Stimulated activated CD8-positive, alpha-beta memory T cell treated with anti-CD3 and anti-CD28 coated beads, Interleukin-12 subunit alpha, Interleukin-12 subunit beta, amount 100 ng/mL, for 4 hours (primary cell): Measurements from ENCODE around the gene ZSCAN31.
A peak's percentile ranks its signal among the peaks of the same experiment; 100 is the strongest.

Experiments used
- DNase-seq: peaks from one replicate; pipeline ENCODE4 v3.0.0-alpha.2; 2020; ENCODE audit warnings: low read depth

The ZSCAN31 gene

GRCh38 chr6:28353356-28353755, 17.4 kb upstream of the ZSCAN31 start:
- no peak for DNase-seq

- no peak for DNase-seq
Observed at GRCh38 chr6:28351493-28351925, 15.6 kb upstream of the ZSCAN31 start.

- no peak for DNase-seq
Observed at GRCh38 chr6:28351087-28351486, 15.1 kb upstream of the ZSCAN31 start.

GRCh38 chr6:28349892-28350737, 14.2 kb upstream of the ZSCAN31 start, which contains the start of gene ZKSCAN3:
Gene ZKSCAN3 (plus strand): TSS chr6:28349947. CDS start chr6:28359587, 9,640 bp downstream.
- DNase-seq = peak; percentile 67

- no peak for DNase-seq
Observed at GRCh38 chr6:28349344-28349891, 13.5 kb upstream of the ZSCAN31 start.

DNA sequence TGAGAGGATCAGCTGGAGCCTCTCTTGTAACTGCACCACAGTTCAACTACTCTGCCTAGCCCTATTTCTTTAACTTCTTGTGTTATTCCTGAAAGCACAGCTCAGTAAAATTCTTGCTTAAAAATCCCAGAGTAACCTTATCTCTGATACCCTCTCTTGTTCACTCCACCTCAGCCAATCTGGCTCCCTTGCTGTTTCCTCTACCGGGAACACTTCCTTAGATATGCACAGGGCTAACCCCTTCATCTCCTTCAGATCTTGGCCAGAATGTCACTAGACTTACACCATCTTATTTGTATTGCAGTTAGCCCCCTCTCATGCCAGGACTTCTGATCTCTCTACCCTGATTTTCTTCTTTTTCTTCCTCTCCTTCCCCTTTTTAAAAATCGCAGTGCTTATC, 11.2 kb upstream of the ZSCAN31 start:
- DNase-seq = no peak

- no peak for DNase-seq
Observed at GRCh38 chr6:28345201-28345600, 9.3 kb upstream of the ZSCAN31 start.

GRCh38 chr6:28343898-28344677, 8.1 kb upstream of the ZSCAN31 start:
- no peak for DNase-seq

GRCh38 chr6:28340310-28341095, 4.6 kb upstream of the ZSCAN31 start:
- no peak for DNase-seq

GRCh38 chr6:28337121-28337520, 1.2 kb upstream of the ZSCAN31 start:
- no peak for DNase-seq

- DNase-seq = no peak
Observed at GRCh38 chr6:28336284-28337120, 554 bp upstream of the ZSCAN31 start.

GRCh38 chr6:28335040-28335563, 846 bp downstream of the ZSCAN31 start:
- no peak for DNase-seq

DNA sequence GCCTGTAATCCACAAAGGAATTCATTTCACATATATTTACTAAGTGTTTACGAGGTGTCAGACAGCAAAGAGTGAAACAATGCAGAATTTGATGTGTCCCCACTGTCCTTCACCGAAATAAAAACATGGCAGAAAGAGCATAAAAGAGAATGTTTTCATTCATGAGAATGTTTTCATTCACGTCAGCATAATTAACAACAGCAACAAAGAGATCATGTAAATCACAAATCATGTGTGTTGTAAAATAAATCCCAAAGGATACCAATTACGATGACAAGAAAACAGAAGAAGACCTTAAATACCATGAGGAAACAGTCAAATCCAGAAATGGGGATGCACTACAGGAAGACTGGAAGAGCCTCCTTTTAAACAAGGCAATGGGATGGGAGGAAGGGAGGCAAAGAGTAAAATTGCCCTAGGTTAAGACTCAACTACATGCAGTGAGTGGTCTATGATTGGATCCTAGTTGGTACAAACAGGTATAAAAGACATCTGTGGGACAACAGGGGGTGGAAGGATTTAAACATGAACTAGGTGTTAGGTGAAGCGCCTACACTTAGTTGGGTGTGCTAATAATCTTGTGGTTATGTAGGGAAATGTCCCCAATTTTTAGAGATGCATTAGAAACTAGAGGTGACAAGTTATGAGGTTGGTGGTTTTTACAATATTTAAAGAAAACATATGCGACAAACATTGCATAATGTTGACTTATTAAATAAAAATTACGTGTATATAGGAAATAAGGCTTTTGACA, 1.5 kb downstream of the ZSCAN31 start:
- no peak for DNase-seq

GRCh38 chr6:28333599-28334018, 2.3 kb downstream of the ZSCAN31 start:
- DNase-seq = no peak

GRCh38 chr6:28333047-28333446, 2.9 kb downstream of the ZSCAN31 start:
- DNase-seq = no peak

GRCh38 chr6:28330041-28330440, 5.9 kb downstream of the ZSCAN31 start:
- no peak for DNase-seq

GRCh38 chr6:28326371-28326948, 9.5 kb downstream of the ZSCAN31 start:
- DNase-seq = no peak

GRCh38 chr6:28323813-28324424, 12.0 kb downstream of the ZSCAN31 start:
- no peak for DNase-seq

DNA sequence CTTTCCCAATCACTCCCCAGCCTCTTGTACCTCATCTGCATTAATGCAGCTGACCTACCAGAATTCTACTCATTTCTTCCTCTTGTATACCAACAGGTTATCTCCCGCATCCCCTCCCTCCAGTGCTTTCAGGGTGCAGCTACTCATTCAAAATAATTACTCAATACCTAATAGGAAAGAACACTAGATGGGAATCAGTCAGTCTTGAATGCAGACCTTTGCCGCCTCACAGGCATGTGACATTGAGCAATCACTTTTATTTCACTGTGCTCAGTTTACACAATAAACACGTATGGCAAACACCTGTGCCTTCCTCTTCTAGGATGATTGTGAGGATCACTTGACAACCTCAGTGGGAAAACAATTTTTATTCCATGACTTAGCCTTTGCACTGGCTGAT, 13.3 kb downstream of the ZSCAN31 start:
- DNase-seq = no peak
